GM12892 (cell line): ENCODE results near the gene MNT.

Source experiments
- DNase-seq: peaks from one replicate; pipeline ENCODE4 v3.0.0; 2011; ENCODE audit not compliant: insufficient read length
- FAIRE-seq: peaks from 2 replicates; lab custom pipeline; 2011; peaks lifted over from hg19 to GRCh38; lab: Jason Lieb, UNC
- POLR2A ChIP-seq: IDR thresholded peaks from 2 replicates; pipeline ENCODE4 v1.6.1; 2011; ENCODE audit warnings: low read depth, low read length, control low read depth
- POLR2AphosphoS5 ChIP-seq: IDR thresholded peaks from 2 replicates; pipeline ENCODE4 v1.6.1; 2011; ENCODE audit warnings: low read depth, low read length, control low read depth
- TAF1 ChIP-seq: IDR thresholded peaks from 2 replicates; pipeline ENCODE4 v1.6.1; 2011; ENCODE audit warnings: low read depth, mild to moderate bottlenecking, control low read depth, low read length, borderline replicate concordance

MNT gene

GRCh38 chr17:2435181-2435741, 34.4 kb upstream of the MNT start:
- FAIRE-seq (no peak), DNase-seq (no peak)
- TF ChIP-seq POLR2AphosphoS5 (no peak), POLR2A (no peak), TAF1 (no peak)

- FAIRE-seq (no peak), DNase-seq (no peak)
- TF ChIP-seq POLR2AphosphoS5 (no peak), POLR2A (no peak), TAF1 (no peak)
Observed at GRCh38 chr17:2433696-2434095, 32.8 kb upstream of the MNT start.

GRCh38 chr17:2427910-2428309, 27.1 kb upstream of the MNT start:
- TF ChIP-seq POLR2A (no peak), TAF1 (no peak)
- no peak for FAIRE-seq

GRCh38 chr17:2427215-2427614, 26.4 kb upstream of the MNT start:
- DNase-seq (no peak), FAIRE-seq (no peak)
- no peak for TF ChIP-seq POLR2AphosphoS5
- TF ChIP-seq TAF1, result no peak
- no peak for TF ChIP-seq POLR2A

More at GRCh38 chr17:2427910-2428309, 27.1 kb upstream of the MNT start:
- DNase-seq, result no peak

GRCh38 chr17:2423271-2423670, 22.4 kb upstream of the MNT start:
- TF ChIP-seq TAF1 (no peak), POLR2A (no peak), POLR2AphosphoS5 (no peak)
- peak; percentile 14 for FAIRE-seq
- no peak for DNase-seq

- TF ChIP-seq TAF1, result no peak
- no peak for TF ChIP-seq POLR2AphosphoS5
- no peak for FAIRE-seq
- no peak for DNase-seq
Observed at GRCh38 chr17:2421315-2422147, 20.7 kb upstream of the MNT start.

- FAIRE-seq (no peak), DNase-seq (no peak)
- TF ChIP-seq TAF1, result no peak
Observed at GRCh38 chr17:2420176-2420575, 19.3 kb upstream of the MNT start.

GRCh38 chr17:2419486-2419885, 18.6 kb upstream of the MNT start:
- no peak for FAIRE-seq
- DNase-seq, result no peak
- no peak for TF ChIP-seq POLR2AphosphoS5

GRCh38 chr17:2418572-2418971, 17.7 kb upstream of the MNT start:
- no peak for TF ChIP-seq POLR2A
- TF ChIP-seq TAF1, result no peak
- TF ChIP-seq POLR2AphosphoS5, result no peak
- DNase-seq (no peak), FAIRE-seq (no peak)

GRCh38 chr17:2416010-2416734, 15.3 kb upstream of the MNT start:
- TF ChIP-seq POLR2AphosphoS5 (no peak), TAF1 (no peak), POLR2A (no peak)
- FAIRE-seq (peak; percentile 58), DNase-seq (peak; percentile 76)

GRCh38 chr17:2415081-2415480, 14.2 kb upstream of the MNT start:
- TF ChIP-seq POLR2A, result no peak
- no peak for TF ChIP-seq TAF1
- no peak for FAIRE-seq
- DNase-seq, result no peak

GRCh38 chr17:2414446-2415064, 13.7 kb upstream of the MNT start:
- DNase-seq, result no peak
- FAIRE-seq, result no peak
- TF ChIP-seq TAF1, result no peak
- no peak for TF ChIP-seq POLR2AphosphoS5
- TF ChIP-seq POLR2A, result no peak

- FAIRE-seq (no peak), DNase-seq (no peak)
- TF ChIP-seq POLR2AphosphoS5 (no peak), TAF1 (no peak), POLR2A (no peak)
Observed at GRCh38 chr17:2412561-2413021, 11.7 kb upstream of the MNT start.
